ENCODE measurements around the gene RNF167.
"Not testable (repeated sequence)": the region's sequence is repeated elsewhere in the genome, so short reads cannot be mapped to it uniquely, and the experiment has no call there.

RNF167 gene

GRCh38 chr17:4902540-4902939 is 37.5 kb upstream of the RNF167 start:
- DNase-seq (ENCODE audit: low spot score) = no peak

DNA sequence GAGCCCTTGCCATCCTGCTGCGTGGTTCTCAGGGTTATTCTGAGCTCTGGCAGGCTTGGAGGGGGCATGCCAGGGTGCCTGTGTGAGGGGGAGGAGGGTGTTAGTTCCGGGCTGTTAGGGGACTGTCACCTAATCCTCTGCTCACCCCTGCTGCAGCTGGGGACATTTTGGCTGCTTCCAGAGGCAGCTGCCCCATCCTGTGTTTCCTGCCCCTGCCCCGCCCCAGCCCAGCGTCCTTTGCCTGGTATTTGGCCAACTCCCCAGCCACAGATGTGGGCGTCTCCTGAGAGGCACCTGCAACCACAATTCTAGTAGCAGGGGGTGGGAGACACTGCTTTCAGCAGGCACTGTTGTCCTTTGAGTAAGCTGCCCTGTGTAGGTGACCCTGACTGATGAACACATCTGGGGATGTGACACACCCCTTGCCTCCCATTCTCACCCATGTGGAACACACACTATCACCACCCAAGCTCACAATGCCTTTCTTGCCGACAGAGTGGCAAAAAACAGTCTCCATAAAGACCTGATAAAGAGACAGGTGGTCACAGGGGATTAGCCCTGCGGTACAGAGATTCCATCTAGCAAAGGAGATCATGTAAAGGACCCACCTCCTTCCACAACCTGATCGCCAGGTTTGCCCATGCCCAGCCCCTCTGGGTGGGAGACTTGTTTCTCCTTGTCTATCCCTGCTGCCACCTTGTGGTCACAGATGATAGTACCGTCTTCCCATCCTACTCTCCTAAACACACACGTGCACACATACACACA is 36.8 kb upstream of the RNF167 start, which contains the start of gene CHRNE:
Gene CHRNE, minus strand, starts transcription at position 48 of the 768 bp plus-strand sequence. Its CDS starts 35 bp downstream, at position 13.
- DNase-seq (ENCODE audit: low spot score) = peak; percentile 54

- DNase-seq (ENCODE audit: low spot score) = not testable (repeated sequence)
These were observed 33.4 kb upstream of the RNF167 start for GRCh38 chr17:4906642-4907041.

- no peak for DNase-seq (ENCODE audit: low spot score)
These were observed 31.8 kb upstream of the RNF167 start for GRCh38 chr17:4908301-4908700.

- peak; percentile 95 for DNase-seq (ENCODE audit: low spot score)
These were observed 31.2 kb upstream of the RNF167 start for GRCh38 chr17:4908711-4909496.

GRCh38 chr17:4913994-4914393 is 26.1 kb upstream of the RNF167 start:
- no peak for DNase-seq (ENCODE audit: low spot score)

- not testable (repeated sequence) for DNase-seq (ENCODE audit: low spot score)
These were observed 25.5 kb upstream of the RNF167 start for GRCh38 chr17:4914551-4914950.

DNA sequence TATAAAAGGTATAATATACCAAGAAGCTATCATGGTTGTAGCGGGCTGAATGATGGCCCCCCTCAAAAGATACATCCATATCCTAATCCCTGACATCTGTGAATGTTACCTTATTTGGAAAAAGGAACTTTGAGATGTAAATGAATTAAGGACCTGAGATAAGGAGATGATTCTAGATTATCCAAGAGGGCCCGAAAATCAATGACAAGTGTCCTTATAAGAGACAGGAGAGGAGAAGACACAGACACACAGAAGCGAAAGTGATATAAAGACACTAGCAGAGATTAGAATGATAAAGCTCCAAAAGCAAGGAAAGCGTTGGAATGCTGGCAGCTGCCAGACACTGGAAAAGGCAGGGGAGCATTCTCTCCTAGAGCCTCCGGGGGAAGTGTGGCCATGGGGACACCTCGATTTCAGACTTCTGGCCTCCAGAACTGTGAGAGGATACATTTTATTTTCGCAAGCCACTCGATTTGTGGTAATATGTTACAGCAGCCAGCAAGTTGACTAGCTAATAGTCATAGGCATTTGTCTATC is 20.5 kb upstream of the RNF167 start:
- DNase-seq (ENCODE audit: low spot score) = no peak

DNA sequence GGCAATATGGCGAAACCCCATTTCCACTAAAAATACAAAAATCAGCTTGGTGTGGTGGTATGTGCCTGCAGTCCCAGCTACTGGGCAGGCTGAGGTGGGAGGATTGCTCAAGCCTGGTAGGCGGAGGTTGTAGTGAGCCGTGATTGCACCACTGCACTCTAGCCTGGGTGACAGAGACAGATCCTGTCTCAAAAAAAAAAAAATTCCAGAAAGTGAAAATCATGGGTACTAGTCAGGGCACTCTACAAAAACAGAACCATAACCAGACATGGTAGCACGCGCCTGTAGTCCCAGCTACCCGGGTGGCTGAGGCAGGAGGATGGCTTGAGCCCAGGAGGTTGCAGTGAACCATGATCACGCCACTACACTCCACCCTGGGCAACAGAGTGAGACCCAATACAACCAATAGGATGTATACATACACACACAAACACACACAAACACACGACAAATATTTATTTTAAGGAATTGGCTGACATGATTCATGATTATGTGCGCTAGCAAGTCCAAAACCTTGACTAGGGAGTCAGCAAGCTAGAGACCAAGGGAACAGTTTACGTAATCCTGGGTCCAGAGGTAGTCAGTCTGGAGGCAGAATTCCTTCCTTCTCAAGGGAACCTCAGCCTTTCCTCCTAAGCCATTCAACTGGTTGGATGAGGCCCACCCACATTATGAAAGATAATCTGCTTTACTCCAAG is 19.6 kb upstream of the RNF167 start:
- DNase-seq (ENCODE audit: low spot score) = no peak

DNA sequence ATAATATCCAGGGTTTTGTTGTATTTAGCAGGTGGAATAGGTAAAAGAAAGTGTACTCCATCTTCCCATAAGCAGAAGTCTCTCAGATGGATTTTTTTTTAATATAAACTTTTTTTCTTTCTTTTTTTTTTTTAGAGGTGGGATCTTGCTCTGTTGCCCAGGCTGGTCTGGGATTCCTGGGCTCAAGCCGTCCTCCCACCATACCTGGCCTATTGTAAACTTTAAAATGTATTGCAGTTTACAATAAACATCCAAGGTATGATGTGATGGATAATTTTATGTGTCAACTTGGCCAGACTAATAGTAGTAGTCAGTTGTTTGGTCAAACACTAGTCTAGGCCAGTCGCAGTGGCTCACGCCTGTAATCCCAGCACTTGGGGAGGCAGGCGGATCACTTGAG is 18.7 kb upstream of the RNF167 start:
- DNase-seq (ENCODE audit: low spot score) = no peak

DNA sequence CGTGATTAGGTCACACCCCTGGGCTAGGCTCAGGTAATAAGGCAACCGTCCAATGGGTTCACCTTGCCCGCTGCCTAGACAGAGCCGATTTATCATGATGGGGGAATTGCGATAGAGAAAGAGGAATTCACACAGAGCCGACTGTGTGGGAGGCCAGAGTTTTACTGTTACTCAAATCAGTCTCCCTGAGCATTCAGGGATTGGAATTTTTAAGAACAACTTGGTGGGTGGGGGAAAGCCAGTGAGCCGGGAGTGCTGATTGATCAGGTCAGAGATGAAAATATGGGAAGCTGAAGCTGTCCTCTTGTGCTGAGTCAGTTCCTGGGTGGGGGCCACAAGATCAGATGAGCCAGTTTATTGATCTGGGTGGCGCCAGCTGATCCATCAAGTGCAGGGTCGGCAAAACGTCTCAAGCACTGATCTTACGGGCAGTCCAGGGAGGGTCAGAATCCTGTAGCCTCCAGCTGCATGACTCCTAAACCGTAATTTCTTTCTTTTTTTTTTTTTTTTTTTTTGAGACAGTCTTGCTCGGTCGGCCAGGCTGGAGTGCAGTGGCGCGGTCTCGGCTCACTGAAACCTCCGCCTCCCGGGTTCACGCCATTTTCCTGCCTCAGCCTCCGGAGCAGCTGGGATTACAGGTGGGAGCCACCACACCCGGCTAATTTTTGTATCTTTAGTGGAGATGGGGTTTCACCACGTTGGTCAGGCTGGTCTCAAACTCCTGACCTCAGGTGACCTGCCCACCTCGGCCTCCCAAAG is 13.3 kb upstream of the RNF167 start:
- DNase-seq (ENCODE audit: low spot score) = not testable (repeated sequence)

GRCh38 chr17:4928881-4929280 is 11.2 kb upstream of the RNF167 start:
- DNase-seq (ENCODE audit: low spot score) = no peak

DNA sequence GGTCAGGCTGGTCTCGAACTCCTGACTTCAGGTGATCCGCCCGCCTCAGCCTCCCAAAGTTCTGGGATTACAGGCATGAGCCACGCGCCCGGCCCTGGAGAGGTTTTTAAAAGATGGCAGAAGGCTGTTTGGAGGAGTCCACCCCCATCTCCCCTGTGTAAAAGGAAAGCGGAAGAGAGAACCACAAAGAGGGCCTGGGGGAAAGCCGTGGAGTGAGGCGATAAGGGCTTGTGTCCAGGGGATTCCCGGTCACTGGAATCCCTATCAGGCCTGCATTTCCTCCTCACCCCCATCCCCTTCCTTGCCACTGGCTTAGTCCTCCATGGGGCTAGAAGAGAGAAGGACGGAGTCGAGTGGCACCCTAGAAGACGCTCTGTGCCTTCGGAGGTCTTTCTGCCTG is 8.1 kb upstream of the RNF167 start, which contains the start of gene GP1BA:
Gene GP1BA, plus strand, starts transcription at position 315 of the 400 bp plus-strand sequence. CDS start 328 bp downstream, outside the sequence.
- DNase-seq (ENCODE audit: low spot score) = no peak

GRCh38 chr17:4932756-4933155 is 7.3 kb upstream of the RNF167 start:
- DNase-seq (ENCODE audit: low spot score) = no peak

- no peak for DNase-seq (ENCODE audit: low spot score)
These were observed 6.4 kb upstream of the RNF167 start for GRCh38 chr17:4933646-4934045.

- peak; percentile 42 for DNase-seq (ENCODE audit: low spot score)
These were observed 5.7 kb upstream of the RNF167 start for GRCh38 chr17:4934173-4934979.

DNA sequence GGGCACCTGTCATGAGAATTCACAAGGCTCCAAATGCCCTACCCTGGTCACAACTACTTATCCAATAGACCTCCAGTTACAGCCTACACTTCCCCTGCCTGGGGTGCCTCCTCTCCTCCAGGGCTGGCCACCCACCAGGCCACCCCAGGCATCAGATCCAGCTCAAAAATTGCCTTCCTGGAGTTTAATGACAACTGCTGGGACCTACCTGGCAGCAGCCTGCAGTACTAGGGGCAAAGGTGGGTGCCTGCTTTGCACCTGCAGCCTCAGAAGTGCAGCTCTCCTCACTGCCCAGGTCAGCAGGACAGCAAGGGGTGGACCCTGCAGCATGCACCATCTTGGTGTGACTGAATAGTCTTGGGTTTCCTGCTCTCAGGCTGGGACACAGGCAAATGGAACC is 4.4 kb upstream of the RNF167 start:
- DNase-seq (ENCODE audit: low spot score) = no peak

- no peak for DNase-seq (ENCODE audit: low spot score)
These were observed 3.6 kb upstream of the RNF167 start for GRCh38 chr17:4936436-4936835.

GRCh38 chr17:4937553-4937952 is 2.5 kb upstream of the RNF167 start:
- DNase-seq (ENCODE audit: low spot score) = no peak

DNA sequence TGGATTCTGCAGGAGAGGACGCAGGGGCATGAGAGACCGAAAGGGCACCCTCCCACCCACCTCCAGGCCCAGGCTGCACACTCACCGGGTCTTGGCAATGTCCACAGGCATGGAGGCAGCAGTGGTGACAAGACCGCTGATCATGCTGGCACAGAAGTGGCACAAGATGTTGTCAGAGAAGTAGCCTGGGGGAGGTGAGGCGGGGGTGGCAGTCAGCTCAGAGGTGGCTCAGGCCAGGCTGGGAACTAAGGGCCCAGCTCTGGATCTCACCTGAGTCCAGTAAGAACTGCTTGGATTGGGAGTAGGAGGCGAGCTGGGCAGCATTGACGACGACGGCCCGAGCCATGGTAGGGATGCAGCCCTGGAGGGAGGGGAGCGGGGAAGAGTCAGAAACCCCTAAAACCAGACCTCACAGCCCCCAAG is 2.0 kb upstream of the RNF167 start:
- no peak for DNase-seq (ENCODE audit: low spot score)
